Endodermal cell (in vitro differentiated cells): ENCODE results near the gene CADM4. TPM values are rescaled to one million over a fixed set of nuclear protein-coding genes. Genes with fewer than 3 reads are reported as not detected.

ENCODE experiments used
- DNase-seq: peaks from one replicate; pipeline ENCODE4 v3.0.0-alpha.2; 2017
- H3K27ac ChIP-seq: 2 replicates; pipeline ENCODE4 v1.5.1; 2013; ENCODE audit warnings: mild to moderate bottlenecking, low read depth, low read length, moderate library complexity
- H3K27me3 ChIP-seq: 2 replicates; pipeline ENCODE4 v1.6.1; 2013; ENCODE audit warnings: mild to moderate bottlenecking, low read length, moderate library complexity; ENCODE audit not compliant: insufficient read depth, control insufficient read depth, poor library complexity, severe bottlenecking
- H3K36me3 ChIP-seq: 2 replicates; pipeline ENCODE4 v1.7.0; 2013; ENCODE audit warnings: mild to moderate bottlenecking, low read length, moderate library complexity; ENCODE audit not compliant: control insufficient read depth, insufficient read depth
- H3K4me1 ChIP-seq: one replicate; pipeline ENCODE4 v1.7.0; 2013; ENCODE audit warnings: low read length; ENCODE audit not compliant: control insufficient read depth, insufficient read depth
- H3K4me3 ChIP-seq: 2 replicates; pipeline ENCODE4 v1.5.1; 2013; ENCODE audit warnings: mild to moderate bottlenecking, low read length, moderate library complexity
- H3K9ac ChIP-seq: 2 replicates; pipeline ENCODE4 v1.6.1; 2013; ENCODE audit warnings: mild to moderate bottlenecking, low read length, moderate library complexity; ENCODE audit not compliant: poor library complexity, severe bottlenecking; ENCODE audit errors: extremely low read depth
- H3K9me3 ChIP-seq: 2 replicates; pipeline ENCODE4 v1.6.1; 2013; ENCODE audit warnings: mild to moderate bottlenecking, low read length, moderate library complexity; ENCODE audit not compliant: control insufficient read depth
- H3K27ac Mint-ChIP-seq: 2 replicates; pipeline ENCODE4 v1.8.0; 2020; ENCODE audit warnings: mixed read lengths
- H3K27me3 Mint-ChIP-seq: 2 replicates; pipeline ENCODE4 v1.8.0; 2021; ENCODE audit warnings: mild to moderate bottlenecking, mixed read lengths; ENCODE audit not compliant: insufficient read depth
- H3K36me3 Mint-ChIP-seq: 2 replicates; pipeline ENCODE4 v1.8.0; 2020; ENCODE audit warnings: low read depth, mixed read lengths
- H3K4me1 Mint-ChIP-seq: 2 replicates; pipeline ENCODE4 v1.8.0; 2020; ENCODE audit warnings: mixed read lengths
- H3K4me3 Mint-ChIP-seq: 2 replicates; pipeline ENCODE4 v1.8.0; 2020; ENCODE audit warnings: mild to moderate bottlenecking, moderate library complexity, mixed read lengths
- H3K9me3 Mint-ChIP-seq: 2 replicates; pipeline ENCODE4 v1.8.0; 2020; ENCODE audit warnings: mild to moderate bottlenecking, mixed read lengths
- CTCF ChIP-seq: fragments of 200-600 bp; sonication (generic); conservative IDR thresholded peaks from 2 replicates; pipeline ENCODE4 v1.5.0; 2021; ENCODE audit warnings: antibody characterized with exemption, mild to moderate bottlenecking
- WGBS, 2 experiments: methylation state at CpG; one replicate each; pipeline versions ENCODE4 v1.1.5 to v1.1.7; 2013; ENCODE audit warnings: missing lambda C conversion rate in 2 of 2, mixed read lengths in 1 of 2; ENCODE audit not compliant: insufficient coverage in 1 of 2, insufficient read length in 1 of 2; 5-methylcytosine and 5-hydroxymethylcytosine counted together
- total RNA-seq, 2 donors: library from RNA; stranded (reverse); fragmentation: NEBNext Ultra II Directional in 1 of 2; extraction: Animal tissue kit (Norgen Biotek cat#: 25700) in 1 of 2; gene quantifications; 2 replicates in 1 of 2; 3 replicates in 1 of 2; pipeline ENCODE4 v1.2.1, GENCODE V29; 2021

Gene CADM4
- total RNA-seq, 2 donors from 2014 or later: 9.3 to 19.9 TPM

GRCh38 chr19:43640424-43640757, 741 bp upstream of the CADM4 start:
- H3K4me1 Mint-ChIP-seq: peaks cover 6% of the 10 kb centered on the region
- H3K4me3 Mint-ChIP-seq: peak overlapping the region; percentile 63
- no peak overlapping the region for H3K27ac Mint-ChIP-seq
- Histone ChIP-seq H3K4me3 (peak overlapping the region; percentile 75), H3K27me3 (peaks cover 43% of the 10 kb centered on the region), H3K9ac (no peak overlapping the region), H3K36me3 (no peaks in the 10 kb centered on the region), H3K9me3 (no peaks in the 10 kb centered on the region), H3K4me1 (no peaks in the 10 kb centered on the region), H3K27ac (no peak overlapping the region)
- WGBS, 2 experiments: 23% methylated on average over 9 of the region's 9 CpGs; no CpG with 5 or more reads in 1 of the 2 experiments
- no peaks in the 10 kb centered on the region for H3K36me3 Mint-ChIP-seq
- peak; percentile 53 for DNase-seq
- peaks cover 2% of the 10 kb centered on the region for H3K9me3 Mint-ChIP-seq
- no peak for TF ChIP-seq CTCF
- H3K27me3 Mint-ChIP-seq: peaks cover 81% of the 10 kb centered on the region

- H3K9ac ChIP-seq: peak overlapping the region; percentile 27
- Mint-ChIP-seq H3K4me3 (peak overlapping the region; percentile 70), H3K36me3 (no peaks in the 10 kb centered on the region), H3K4me1 (peaks cover 14% of the 10 kb centered on the region), H3K27ac (no peak overlapping the region), H3K27me3 (peaks cover 83% of the 10 kb centered on the region), H3K9me3 (peaks cover 2% of the 10 kb centered on the region)
- TF ChIP-seq CTCF: no peak
- WGBS, 2 experiments: 7 to 9% methylated on average over 12 to 17 of the region's 18 CpGs
- no peaks in the 10 kb centered on the region for H3K36me3 ChIP-seq
- peak overlapping the region; percentile 86 for H3K4me3 ChIP-seq
- H3K27me3 ChIP-seq: peaks cover 43% of the 10 kb centered on the region
- no peaks in the 10 kb centered on the region for H3K9me3 ChIP-seq
- H3K27ac ChIP-seq: no peak overlapping the region
- DNase-seq: no peak
- no peaks in the 10 kb centered on the region for H3K4me1 ChIP-seq
These were observed 593 bp downstream of the CADM4 start for GRCh38 chr19:43638995-43639518.

GRCh38 chr19:43638214-43638994, 1.2 kb downstream of the CADM4 start:
- TF ChIP-seq CTCF: no peak
- H3K9me3 ChIP-seq: no peaks in the 10 kb centered on the region
- DNase-seq: no peak
- Mint-ChIP-seq H3K9me3 (peaks cover 2% of the 10 kb centered on the region), H3K4me1 (peaks cover 14% of the 10 kb centered on the region), H3K36me3 (no peaks in the 10 kb centered on the region), H3K4me3 (peak overlapping the region; percentile 70), H3K27me3 (peaks cover 84% of the 10 kb centered on the region), H3K27ac (no peak overlapping the region)
- WGBS, 2 experiments: 84% methylated on average over 6 to 10 of the region's 13 CpGs
- H3K9ac ChIP-seq: no peak overlapping the region
- no peaks in the 10 kb centered on the region for H3K36me3 ChIP-seq
- peaks cover 43% of the 10 kb centered on the region for H3K27me3 ChIP-seq
- H3K4me3 ChIP-seq: peak overlapping the region; percentile 86
- no peaks in the 10 kb centered on the region for H3K4me1 ChIP-seq
- no peak overlapping the region for H3K27ac ChIP-seq
